ENCODE results near the gene WDCP.
"Not testable (repeated sequence)": the region's sequence is repeated elsewhere in the genome, so short reads cannot be mapped to it uniquely, and the experiment has no call there.

WDCP gene, protein sequence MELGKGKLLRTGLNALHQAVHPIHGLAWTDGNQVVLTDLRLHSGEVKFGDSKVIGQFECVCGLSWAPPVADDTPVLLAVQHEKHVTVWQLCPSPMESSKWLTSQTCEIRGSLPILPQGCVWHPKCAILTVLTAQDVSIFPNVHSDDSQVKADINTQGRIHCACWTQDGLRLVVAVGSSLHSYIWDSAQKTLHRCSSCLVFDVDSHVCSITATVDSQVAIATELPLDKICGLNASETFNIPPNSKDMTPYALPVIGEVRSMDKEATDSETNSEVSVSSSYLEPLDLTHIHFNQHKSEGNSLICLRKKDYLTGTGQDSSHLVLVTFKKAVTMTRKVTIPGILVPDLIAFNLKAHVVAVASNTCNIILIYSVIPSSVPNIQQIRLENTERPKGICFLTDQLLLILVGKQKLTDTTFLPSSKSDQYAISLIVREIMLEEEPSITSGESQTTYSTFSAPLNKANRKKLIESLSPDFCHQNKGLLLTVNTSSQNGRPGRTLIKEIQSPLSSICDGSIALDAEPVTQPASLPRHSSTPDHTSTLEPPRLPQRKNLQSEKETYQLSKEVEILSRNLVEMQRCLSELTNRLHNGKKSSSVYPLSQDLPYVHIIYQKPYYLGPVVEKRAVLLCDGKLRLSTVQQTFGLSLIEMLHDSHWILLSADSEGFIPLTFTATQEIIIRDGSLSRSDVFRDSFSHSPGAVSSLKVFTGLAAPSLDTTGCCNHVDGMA
- 30.9 to 33.8 reads per million in 2 experiments for total RNA-seq

DNA sequence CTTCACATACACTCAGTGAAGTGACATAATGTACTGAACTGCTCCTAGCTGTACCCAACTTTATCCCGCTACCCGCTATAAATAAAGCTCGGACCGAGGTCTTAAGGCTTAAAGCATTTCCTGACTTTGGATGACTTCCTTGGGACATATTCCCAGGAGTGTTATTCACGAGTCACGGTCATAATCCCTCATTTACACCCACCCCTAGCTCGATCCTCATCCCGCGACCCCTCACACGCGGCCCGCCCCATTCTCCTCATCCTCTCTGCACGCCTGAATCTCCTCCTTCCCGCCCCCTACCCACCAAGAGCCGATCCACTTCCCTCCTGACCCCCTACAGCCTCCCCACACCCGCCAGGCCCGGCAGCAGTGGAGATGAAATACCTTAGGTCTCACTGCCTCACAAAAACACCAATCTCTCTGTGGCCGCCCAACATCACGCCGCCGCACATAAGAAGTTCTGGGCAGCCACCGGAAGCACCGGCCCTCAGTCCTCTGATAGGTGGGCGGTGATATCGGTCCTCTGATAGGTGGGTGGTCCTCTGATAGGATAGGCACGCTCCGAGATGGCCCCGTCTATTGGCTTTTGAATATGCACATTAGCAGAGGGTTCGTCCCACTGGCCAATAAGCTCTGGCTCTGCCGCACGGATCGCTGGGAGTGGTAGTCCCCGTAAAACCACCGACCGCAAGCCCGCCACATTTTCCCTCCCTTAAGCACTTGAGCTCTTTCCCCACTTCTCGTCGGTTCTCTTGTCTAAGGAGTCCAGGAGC, at the start of gene WDCP:
TSS of gene WDCP (minus strand) at position 462 of the 773 bp plus-strand sequence. CDS start 7,897 bp downstream, outside the sequence.
- peak; percentile 89 for DNase-seq (ENCODE audit: low read depth)

DNA sequence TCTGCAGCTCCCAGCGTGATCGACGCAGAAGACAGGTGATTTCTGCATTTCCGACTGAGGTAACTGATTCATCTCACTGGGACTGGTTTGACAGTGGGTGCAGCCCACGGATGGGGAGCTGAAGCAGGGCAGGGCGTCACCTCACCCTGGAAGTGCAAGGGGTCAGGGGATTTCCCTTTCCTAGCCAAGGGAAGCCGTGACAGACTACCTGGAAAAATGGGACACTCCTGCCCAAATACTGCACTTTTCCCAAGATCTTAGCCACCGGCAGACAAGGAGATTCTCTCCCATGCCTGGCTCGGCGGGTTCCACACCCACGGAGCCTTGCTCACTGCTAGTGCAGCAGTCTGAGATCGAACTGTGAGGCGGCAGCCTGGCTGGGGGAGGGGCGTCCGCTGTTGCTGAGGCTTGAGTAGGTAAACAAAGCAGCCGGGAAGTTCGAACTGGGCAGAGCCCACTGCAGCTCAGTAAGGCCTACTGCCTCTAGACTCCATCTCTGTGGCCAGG, 48.0 kb upstream of the WDCP start:
- DNase-seq (ENCODE audit: low read depth) = not testable (repeated sequence)

DNA sequence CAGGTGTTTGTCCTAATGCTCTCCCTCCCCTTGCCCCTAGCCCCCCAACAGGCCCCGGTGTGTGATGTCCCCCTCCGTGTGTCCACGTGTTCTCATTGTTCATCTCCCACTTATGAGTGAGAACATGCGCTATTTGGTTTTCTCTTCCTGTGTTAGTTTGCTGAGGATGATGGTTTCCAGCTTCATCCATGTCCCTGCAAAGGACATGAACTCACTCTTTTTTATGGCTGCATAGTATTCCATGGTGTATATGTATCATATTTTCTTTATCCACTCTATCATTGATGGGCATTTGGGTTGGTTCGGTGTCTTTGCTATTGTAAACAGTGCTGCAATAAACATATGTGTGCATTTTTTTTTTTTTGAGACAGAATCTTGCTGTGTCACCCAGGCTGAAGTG, 46.1 kb upstream of the WDCP start:
- DNase-seq (ENCODE audit: low read depth) = not testable (repeated sequence)

DNA sequence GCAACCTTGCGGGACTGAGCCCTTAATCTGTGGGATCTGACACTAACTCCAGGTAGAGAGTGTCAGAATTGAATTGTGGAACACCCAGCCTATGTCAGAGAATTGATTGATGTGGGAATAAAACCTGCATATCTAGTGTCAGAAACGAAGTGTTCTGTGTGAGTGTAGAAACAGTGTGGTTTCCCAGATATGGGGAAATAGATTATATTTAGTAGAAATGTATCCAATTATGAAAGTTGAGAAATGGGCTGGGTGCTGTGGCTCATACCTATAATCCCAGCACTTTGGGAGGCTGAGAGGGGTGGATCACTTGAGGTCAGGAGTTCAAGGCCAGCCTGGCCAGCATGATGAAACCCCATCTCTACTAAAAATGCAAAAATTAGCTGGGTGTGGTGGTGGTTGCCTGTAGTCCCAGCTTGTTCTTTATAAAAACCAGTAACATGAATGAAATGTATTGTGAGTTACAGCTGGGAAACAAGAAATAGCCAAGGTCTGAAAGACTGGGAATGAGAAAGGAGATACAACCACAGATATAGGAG, 41.7 kb upstream of the WDCP start:
- DNase-seq (ENCODE audit: low read depth) = no peak

DNA sequence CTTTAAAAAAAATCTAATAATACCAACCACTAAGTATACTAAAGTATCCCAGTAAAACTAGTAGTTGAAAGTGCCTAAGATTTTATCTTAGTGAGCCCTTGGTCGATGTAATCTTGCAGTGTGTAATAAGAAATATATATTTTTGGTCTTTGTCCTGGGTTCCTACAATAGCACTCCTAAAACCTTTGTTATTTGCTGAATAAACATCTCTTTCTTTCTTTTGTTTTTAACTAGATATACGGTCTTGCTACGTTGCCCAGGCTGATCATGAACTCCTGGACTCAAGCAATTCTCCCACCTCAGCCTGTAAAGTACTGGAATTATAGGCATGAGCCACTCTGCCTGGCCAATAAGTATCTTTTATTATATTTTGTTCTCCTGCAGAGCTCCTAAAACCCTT, 39.8 kb upstream of the WDCP start:
- no peak for DNase-seq (ENCODE audit: low read depth)

DNA sequence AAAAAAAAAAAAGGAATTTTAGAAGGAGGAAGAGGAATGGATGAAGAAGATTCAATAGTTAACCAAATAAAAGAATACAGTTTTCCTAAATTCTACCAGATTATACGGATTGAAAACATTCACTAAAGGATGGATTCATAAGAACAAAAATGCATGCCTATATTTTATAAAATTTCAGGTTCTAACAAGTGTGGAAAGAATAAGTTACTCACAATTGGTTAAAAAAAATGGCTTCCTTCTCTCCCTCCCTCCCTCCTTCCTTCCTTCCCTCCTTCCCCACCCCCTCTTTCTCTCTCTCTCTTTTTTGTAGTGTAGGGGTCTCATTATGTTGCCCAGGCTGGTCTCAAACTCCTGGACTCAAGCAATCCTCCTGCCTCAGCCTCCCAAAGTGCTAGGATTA, 39.0 kb upstream of the WDCP start:
- no peak for DNase-seq (ENCODE audit: low read depth)

DNA sequence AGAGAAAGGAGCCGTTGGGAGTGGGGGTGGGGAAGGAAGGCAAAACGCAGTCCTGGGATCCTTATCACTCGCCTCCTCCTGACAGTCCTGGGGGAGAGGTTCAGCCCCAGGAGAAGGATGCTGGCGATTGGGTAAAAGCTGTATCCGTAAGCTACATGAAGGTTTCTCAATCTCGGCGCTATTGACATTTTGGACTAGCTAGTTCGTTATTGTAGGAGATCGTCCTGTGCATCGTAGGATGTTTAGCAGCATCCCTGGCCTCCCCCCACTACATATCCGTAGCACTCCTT, 38.0 kb upstream of the WDCP start:
- DNase-seq (ENCODE audit: low read depth) = no peak

DNA sequence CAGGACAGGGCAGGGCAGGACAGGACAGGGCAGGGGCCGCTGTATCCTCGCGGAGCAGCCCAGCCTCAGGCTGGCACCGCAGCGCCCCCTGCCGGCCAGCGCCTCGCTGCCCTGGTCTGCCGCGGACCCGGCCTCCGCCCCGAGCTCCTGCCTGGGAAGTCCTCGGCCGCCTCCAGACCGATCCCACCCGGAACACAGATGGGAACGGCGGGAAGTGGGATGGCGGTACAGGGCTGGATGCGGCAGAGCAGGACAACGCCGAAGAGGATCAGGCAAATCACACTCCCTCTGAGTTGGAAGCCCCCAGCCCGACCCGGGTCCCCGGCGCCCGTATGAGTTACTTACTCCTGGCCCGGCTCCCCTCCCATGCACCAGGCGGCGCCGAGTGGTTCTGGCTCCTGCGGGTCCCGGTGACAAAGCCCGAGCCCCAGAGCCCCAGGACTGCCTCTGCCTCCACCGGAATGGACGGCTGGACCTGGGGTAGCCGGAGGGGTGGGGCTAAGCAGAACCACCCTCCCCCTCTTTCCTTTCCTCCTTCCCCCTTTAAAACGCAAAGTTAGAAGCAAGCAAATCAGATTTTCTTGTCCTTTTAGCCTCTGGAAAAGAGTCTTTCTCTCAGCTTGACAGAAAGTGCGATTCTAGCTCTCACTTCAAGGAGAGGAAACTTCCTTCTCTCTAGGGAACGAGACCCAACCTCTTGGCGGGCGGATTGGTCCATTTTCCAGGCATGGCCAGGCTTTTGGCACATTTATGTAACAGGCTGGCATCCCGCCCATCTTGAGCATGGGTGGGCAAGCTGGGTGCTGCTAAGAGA, 37.4 kb upstream of the WDCP start, which contains the start of gene TP53I3:
TSS of gene TP53I3 (minus strand) at position 449 of the 814 bp plus-strand sequence. CDS start 508 bp downstream, outside the sequence.
- peak; percentile 66 for DNase-seq (ENCODE audit: low read depth)

DNA sequence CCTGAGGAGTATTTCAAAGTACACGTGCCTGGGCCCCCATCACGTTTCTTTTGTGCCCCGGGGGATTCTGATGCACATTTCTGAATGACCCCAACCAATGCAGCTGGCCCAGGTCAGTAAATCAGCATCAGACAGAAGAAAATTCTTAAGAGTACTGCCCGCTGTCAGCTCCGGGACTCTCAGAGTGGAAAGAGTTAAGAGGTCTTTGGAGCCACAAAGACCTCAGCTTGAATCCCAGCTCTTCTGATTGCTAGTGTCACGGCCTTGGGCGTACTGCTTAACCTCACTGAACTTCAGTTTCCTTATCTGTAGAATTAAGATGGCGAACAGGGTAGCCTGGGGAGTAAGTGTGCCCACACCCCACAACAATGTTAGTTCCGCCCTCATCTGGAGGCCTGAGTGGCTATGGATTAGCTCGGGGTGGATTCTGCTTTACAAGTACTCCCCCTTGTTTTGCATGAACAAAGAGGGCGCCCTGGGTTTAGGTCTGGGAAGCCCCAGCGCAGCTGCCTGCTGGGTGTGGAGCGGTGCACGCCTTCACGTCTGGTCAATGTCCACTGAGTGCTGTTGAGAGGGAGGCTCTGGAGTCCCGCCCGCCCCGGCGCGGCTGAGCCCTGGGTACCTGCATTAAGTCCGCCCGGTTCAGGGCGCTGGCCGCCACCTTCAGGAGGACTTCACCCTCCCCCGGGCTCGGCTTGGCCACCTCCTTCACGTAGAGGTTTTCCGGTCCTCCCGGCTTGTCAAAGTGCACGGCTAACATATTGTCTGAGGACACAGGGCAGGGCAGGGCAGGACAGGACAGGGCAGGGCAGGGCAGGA, 36.6 kb upstream of the WDCP start:
- peak; percentile 5 for DNase-seq (ENCODE audit: low read depth)

DNA sequence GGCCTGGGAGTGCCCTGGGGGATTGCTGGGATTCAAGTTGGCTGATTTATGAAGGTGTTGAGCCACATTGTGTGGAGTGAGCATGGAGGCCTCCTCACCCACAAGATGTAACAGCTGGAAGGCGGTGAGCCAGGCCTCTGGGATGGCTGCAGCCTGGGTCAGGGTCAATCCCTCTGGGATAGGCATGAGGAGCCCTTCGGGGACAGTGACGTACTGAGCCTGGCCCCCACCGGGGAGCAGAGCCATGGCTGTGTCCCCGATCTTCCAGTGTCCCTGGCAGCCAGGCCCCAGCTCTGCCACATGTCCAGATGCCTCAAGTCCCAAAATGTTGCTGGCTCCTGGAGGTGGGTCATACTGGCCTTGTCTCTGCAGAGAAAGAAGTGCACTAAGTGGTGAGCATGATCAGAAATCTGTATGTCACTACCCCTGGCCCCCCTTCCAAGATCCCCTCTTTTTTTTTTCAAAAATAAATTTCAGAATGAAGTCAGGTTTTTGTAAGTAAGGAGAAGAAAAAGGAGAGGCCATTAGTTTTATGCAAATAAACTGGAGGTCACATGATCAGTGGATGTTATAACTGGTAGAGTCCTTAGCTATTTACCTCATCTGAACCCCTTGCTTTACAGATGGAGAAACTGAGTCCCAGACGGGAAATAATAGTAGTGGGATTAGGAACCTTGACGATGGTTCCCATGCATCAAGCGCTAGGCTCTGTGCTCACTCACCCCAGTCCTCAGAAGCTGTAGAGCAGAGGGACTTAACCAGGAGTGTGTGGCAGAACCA, 35.8 kb upstream of the WDCP start:
- no peak for DNase-seq (ENCODE audit: low read depth)

DNA sequence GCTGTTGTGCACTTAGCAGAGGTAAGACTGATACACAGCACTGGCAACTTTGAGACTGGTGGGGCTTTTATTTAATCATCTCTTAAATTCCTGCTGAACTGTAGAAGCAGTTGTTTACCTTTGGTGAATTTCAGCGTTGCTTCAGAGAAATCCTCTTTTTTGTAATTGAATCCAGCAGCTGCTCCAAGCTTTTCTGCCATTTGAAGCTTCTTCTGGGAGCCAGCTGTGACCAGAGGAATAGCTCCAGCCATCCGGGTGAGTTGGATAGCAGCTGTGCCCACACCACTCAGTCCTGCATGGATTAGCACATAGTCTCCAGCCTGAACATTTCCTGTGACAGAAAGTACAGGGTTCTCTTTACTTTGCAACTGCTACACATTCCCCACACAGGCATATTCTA, 33.5 kb upstream of the WDCP start:
- DNase-seq (ENCODE audit: low read depth) = no peak

DNA sequence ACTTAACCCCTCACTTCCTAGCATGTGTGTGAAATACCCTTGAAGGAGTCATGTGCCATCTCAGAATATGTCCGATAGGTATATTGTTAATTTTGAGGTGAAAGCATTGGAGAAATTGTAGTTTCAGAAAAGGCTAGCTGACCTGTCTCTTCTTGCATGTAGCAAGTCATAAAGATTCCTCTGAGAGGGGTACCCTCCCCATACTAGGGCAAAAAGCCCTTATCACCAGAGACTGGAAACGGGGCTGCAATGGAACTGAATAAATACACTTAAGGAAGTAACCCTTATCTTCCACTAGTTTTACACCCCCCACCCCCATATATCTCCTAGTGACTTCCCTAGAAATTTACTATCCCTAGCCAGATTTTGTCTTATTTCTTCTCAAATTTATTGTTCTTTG, 30.7 kb upstream of the WDCP start:
- no peak for DNase-seq (ENCODE audit: low read depth)

DNA sequence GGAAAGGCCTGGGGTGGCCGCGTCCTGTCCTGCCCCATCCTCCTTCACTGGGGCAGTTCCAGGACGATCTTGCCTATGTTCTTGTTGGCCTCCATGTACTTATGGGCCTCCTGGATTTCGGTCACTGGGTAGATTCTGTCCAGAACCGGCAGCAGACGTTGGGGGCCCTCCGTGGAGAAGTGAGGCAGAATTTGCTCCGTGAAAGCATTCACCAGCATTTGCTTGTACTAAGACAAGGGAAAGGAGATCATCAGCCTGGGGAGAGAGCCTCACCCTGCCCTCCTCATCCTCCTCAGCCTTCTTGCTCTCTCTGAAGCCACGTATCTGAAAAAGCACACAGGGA, 30.3 kb upstream of the WDCP start:
- DNase-seq (ENCODE audit: low read depth) = no peak

DNA sequence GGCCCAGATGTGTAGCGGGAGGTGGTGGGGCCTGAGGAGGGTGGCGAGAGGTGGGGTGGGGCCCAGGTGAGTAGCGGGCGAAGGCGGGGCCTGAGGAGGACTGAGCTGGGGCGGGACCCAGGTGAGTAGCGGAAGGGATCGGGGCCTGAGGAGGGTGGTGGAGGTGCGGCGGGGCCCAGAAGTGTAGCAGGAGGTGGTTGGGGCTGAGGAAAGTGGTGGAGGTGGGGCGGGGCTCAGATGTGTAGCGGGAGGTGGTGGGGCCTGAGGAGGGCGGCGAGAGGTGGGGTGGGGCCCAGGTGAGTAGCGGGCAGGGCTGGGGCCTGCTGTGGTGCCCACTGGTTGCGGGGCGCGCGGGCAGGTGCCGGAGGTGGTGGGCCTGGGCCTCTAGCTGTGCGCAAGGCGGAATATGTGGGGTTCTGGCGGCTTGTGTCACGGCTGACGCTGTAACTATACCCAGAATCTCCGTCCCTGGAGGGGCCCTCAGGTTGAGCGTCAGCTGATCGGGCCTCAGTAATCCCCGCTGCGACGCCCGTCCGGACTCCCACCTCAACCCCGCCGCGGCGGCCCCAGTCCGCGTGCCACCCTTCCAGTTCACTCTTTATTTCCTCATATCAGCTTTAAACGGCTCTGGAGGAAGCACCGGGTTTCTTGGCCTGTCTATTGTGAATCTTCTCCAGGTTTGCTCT, 29.8 kb upstream of the WDCP start:
- no peak for DNase-seq (ENCODE audit: low read depth)

DNA sequence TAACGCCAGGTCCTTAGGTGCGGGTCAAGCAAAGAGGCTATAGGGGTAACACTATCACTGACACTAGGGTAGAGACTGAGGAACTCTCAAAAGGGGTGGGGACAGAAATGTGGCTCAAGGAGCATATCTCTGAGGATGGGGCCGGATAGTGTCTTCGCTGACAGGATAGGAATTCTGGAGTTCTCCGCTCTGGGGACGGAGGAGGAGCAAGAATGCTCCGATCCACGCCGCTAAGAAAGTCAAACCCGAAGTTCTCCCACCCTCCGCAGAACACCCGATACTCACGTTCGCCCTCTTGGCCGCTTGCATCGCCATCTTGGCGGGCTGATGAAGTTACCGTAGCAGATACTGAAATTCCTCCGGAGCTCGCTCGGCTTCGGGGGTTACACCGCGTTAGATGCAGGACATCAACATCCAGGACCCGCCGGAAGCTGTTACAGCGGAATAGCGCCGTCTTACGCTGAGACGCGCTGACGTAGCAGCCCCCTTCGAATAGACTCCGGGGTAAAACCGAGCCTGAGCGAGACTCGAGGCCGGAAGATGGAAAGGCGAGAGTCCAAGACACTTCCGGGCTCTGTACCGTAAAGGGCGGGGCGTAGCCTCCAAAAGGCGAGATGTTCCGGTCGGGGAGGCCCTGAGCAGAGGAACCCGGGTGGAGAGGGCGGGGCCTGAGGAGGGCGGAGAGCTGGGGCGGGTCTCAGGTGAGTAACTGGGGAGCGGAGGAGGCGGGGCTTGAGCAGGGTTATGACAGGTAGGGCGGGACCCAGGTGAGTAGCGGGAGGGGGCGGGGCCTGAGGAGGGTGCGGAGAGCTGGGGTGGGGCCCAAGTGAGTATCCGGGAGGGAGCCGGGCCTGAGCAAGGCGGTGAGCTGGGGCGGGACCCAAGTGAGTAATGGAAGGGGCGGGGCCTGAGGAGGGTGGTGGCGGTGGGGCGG, 29.0 kb upstream of the WDCP start, which contains the start of gene SF3B6:
TSS of gene SF3B6 (minus strand) at position 412 of the 934 bp plus-strand sequence. CDS start at position 315, 97 bp downstream.
- peak; percentile 100 for DNase-seq (ENCODE audit: low read depth)

DNA sequence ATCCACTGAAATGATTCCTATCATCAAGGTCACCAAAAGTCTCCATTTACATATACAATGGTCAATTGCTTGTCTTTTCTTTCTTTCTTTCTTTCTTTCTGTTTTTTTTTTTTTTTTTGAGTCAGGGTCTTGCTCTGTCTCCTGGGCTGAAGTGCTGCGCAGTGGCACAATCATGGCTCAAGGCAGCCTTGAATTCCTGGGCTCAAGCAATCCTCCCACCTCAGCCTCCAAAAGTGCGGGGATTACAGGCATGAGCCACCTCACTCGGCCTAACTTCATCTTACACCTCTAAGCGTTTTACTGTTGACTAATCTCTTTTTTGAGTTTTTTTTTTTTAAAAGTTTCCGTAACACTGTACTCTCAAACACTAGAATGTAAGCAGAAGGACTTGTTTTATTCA, 28.1 kb upstream of the WDCP start:
- no peak for DNase-seq (ENCODE audit: low read depth)

DNA sequence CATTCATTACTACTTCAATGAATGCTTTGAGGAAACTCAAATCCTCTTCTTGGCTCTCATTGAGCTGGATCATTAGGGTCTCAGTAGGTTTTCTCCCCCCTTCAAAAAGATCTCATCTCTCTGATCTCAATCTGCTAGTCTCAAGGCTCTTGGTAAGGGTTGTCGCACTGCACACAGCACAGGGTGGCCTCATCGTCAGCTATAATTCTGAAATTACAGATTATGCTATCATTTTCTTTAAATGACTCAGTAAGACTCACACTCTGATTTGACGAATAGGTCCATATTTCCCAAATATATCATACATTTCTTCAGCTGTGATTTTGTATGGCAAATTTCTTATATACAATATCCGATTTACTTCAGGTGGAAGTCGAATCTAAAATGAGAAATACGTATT, 26.6 kb upstream of the WDCP start:
- DNase-seq (ENCODE audit: low read depth) = no peak

DNA sequence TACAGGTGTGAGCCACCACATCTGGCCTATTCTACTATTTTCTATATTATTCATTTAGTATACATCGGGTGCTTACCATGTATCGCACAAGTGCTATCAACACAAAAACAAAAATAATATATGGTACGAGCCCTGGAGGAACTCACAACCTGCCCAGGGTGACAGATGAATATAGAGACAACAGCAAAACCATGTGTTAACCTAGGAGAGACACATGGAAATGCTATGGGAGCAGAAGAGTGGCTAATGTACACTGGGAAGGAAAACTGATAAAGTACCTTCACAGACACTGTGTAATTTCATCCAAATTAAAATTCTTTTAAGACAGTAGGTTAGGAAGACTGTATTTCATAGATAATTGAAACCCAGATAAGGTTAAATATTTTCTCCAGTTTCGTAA, 25.1 kb upstream of the WDCP start:
- no peak for DNase-seq (ENCODE audit: low read depth)

All from T follicular helper cell (primary cell).